ENCODE data around the gene CDK17.

CDK17 gene

GRCh38 chr12:96343347-96343954 lies 56.8 kb downstream of the CDK17 start:
- no peak for TF ChIP-seq FOXP2 (optimal IDR thresholded peaks at IDR 0.05; ENCODE audit: borderline replicate concordance, extremely low read depth, extremely low read length, insufficient read depth)
- no peak for TF ChIP-seq REST (IDR thresholded peaks at IDR 0.05; ENCODE audit: insufficient read depth in 1 of 2, low read depth in 2 of 2, low read length in 2 of 2)
- TF ChIP-seq TAF1 (IDR thresholded peaks at IDR 0.05; ENCODE audit: borderline replicate concordance, insufficient read depth, low read length): no peak

DNA sequence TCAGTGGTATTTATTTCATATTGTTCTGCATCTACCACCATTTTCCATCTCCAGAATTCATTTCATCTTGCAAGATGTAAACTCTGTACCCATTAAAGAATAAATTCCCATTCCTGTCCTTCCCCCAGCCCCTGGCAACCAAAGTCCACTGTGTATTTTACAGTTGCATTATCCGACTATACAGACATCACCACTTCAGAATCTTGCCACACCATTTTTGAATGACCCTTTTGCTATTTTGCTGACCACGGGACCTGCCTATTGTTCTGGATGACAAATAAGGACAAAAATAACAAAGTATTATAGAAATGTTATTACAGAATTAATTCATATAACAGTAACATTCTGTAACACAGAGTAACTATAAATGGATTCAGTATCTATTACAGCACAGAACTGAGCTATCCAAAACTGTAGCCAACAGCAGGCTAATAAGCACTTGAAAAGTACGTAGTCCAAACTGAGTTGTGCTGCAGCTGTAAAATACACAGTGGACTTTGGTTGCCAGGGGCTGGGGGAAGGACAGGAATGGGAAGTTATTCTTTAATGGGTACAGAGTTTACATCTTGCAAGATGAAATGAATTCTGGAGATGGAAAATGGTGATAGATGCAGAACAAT lies 61.3 kb downstream of the CDK17 start:
- TF ChIP-seq SIN3A (IDR thresholded peaks at IDR 0.05; ENCODE audit: borderline replicate concordance, insufficient read depth, low read length): no peak
- no peak for TF ChIP-seq REST (IDR thresholded peaks at IDR 0.05; ENCODE audit: insufficient read depth in 1 of 2, low read depth in 2 of 2, low read length in 2 of 2)
- TF ChIP-seq FOXP2 (optimal IDR thresholded peaks at IDR 0.05; ENCODE audit: borderline replicate concordance, extremely low read depth, extremely low read length, insufficient read depth): no peak
- no peak for TF ChIP-seq POLR2AphosphoS5 (IDR thresholded peaks at IDR 0.05; ENCODE audit: low read depth, low read length)
- TF ChIP-seq TAF1 (IDR thresholded peaks at IDR 0.05; ENCODE audit: borderline replicate concordance, insufficient read depth, low read length): no peak

DNA sequence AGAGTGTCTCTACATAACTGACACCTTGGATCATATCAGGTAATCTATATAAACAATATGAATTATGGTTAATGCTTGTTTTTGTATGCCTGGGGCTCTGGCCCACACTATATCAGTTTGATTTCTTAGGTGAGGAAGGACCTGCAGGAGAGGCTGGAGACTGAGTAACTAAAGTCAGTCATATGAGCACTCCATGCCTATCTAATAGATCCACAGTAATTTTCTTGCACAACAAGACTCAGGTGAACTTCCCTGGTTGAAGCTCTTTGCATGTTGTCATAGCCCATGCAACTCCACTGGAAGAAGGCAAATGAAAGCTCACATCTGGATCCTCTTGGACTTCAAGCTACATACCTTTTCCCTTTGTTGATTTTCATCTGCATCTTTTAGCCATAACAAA lies 62.3 kb downstream of the CDK17 start:
- TF ChIP-seq REST (IDR thresholded peaks at IDR 0.05; ENCODE audit: insufficient read depth in 1 of 2, low read depth in 2 of 2, low read length in 2 of 2): no peak
- TF ChIP-seq FOXP2 (optimal IDR thresholded peaks at IDR 0.05; ENCODE audit: borderline replicate concordance, extremely low read depth, extremely low read length, insufficient read depth): no peak
- TF ChIP-seq POLR2AphosphoS5 (IDR thresholded peaks at IDR 0.05; ENCODE audit: low read depth, low read length): no peak
- no peak for TF ChIP-seq SIN3A (IDR thresholded peaks at IDR 0.05; ENCODE audit: borderline replicate concordance, insufficient read depth, low read length)
- TF ChIP-seq TAF1 (IDR thresholded peaks at IDR 0.05; ENCODE audit: borderline replicate concordance, insufficient read depth, low read length): no peak

DNA sequence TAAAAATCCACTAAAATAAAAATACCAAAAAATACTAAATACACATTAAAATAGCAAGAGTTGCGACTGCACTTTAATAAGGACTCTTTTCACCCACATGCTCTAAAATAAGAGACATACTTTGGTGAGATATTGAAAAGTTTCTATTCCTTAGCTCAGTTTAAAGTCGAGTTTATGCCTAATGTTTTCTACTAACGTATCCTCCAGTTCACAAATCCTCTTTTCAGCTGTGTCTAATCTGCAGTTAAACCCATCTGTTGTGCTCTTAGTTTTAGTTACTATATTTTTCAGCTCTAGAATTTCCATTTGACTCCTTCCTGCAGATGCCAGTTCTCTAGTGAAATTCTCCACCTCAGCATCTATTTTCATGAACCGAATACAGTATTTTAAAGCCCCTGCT lies 63.8 kb downstream of the CDK17 start:
- TF ChIP-seq REST (IDR thresholded peaks at IDR 0.05; ENCODE audit: insufficient read depth in 1 of 2, low read depth in 2 of 2, low read length in 2 of 2) (no peak), FOXP2 (optimal IDR thresholded peaks at IDR 0.05; ENCODE audit: borderline replicate concordance, extremely low read depth, extremely low read length, insufficient read depth) (no peak), TAF1 (IDR thresholded peaks at IDR 0.05; ENCODE audit: borderline replicate concordance, insufficient read depth, low read length) (no peak), POLR2AphosphoS5 (IDR thresholded peaks at IDR 0.05; ENCODE audit: low read depth, low read length) (no peak), SIN3A (IDR thresholded peaks at IDR 0.05; ENCODE audit: borderline replicate concordance, insufficient read depth, low read length) (no peak)
